GM18508 (cell line): ENCODE measurements around the gene RAPGEF4.
A peak's percentile ranks its signal among the peaks of the same experiment; 100 is the strongest.

Experiments
- ATAC-seq: cut with Tn5 transposase; IDR thresholded peaks from one replicate; pipeline ENCODE4 v1.9.1; 2021; ENCODE audit warnings: moderate number of reproducible peaks; ENCODE audit not compliant: insufficient read depth, unreplicated experiment

Gene RAPGEF4

GRCh38 chr2:172893111-172893510 is 157.5 kb downstream of the RAPGEF4 start:
- no peak for ATAC-seq

GRCh38 chr2:172893671-172894070 is 158.0 kb downstream of the RAPGEF4 start:
- ATAC-seq: no peak

GRCh38 chr2:172894689-172895387 is 159.2 kb downstream of the RAPGEF4 start:
- ATAC-seq: no peak

GRCh38 chr2:172896661-172897081 is 161.0 kb downstream of the RAPGEF4 start:
- no peak for ATAC-seq

GRCh38 chr2:172900871-172901270 is 165.2 kb downstream of the RAPGEF4 start:
- no peak for ATAC-seq

GRCh38 chr2:172901913-172902312 is 166.3 kb downstream of the RAPGEF4 start:
- no peak for ATAC-seq

- no peak for ATAC-seq
These were observed 168.6 kb downstream of the RAPGEF4 start for GRCh38 chr2:172904236-172904635.

GRCh38 chr2:172905937-172906811 is 170.5 kb downstream of the RAPGEF4 start:
- no peak for ATAC-seq

- no peak for ATAC-seq
These were observed 172.6 kb downstream of the RAPGEF4 start for GRCh38 chr2:172908275-172908674.

GRCh38 chr2:172909454-172909853 is 173.8 kb downstream of the RAPGEF4 start:
- ATAC-seq: no peak

- no peak for ATAC-seq
These were observed 176.6 kb downstream of the RAPGEF4 start for GRCh38 chr2:172912266-172912665.

GRCh38 chr2:172914341-172915008 is 178.8 kb downstream of the RAPGEF4 start:
- ATAC-seq: no peak

- no peak for ATAC-seq
These were observed 182.1 kb downstream of the RAPGEF4 start for GRCh38 chr2:172917716-172918115.

- peak; percentile 76 for ATAC-seq
These were observed 184.1 kb downstream of the RAPGEF4 start for GRCh38 chr2:172919732-172920131.

GRCh38 chr2:172921532-172922236 is 186.0 kb downstream of the RAPGEF4 start:
- ATAC-seq: no peak

- ATAC-seq: no peak
These were observed 186.7 kb downstream of the RAPGEF4 start for GRCh38 chr2:172922306-172922705.

GRCh38 chr2:172922815-172923214 is 187.2 kb downstream of the RAPGEF4 start:
- ATAC-seq: no peak

GRCh38 chr2:172924097-172924660 is 188.5 kb downstream of the RAPGEF4 start:
- no peak for ATAC-seq

GRCh38 chr2:172925600-172925999 is 190.0 kb downstream of the RAPGEF4 start:
- ATAC-seq: no peak
